Uterus (tissue), 4 donors: ENCODE measurements around the gene LPP. TPM values are rescaled to one million over a fixed set of nuclear protein-coding genes. Genes with fewer than 3 reads are reported as not detected.

Source experiments
- DNase-seq, 2 donors: peaks; one replicate each; pipeline ENCODE4 v3.0.0-alpha.2; 2019 to 2020
- H3K27ac ChIP-seq, 2 donors: fragments of 200-600 bp; sonication (generic); 1 replicate in 1 of 2; 2 replicates in 1 of 2; pipeline ENCODE4 v1.5.1; 2016 to 2018
- H3K27me3 ChIP-seq, 2 donors: fragments of 200-600 bp; sonication (generic); one replicate each; pipeline ENCODE4 v1.5.1; 2018 to 2019; ENCODE audit warnings: control low read depth in 1 of 2
- H3K36me3 ChIP-seq, 2 donors: fragments of 200-600 bp; sonication (generic); one replicate each; pipeline ENCODE4 v1.5.1; 2019; ENCODE audit warnings: control low read depth in 1 of 2
- H3K4me1 ChIP-seq, 2 donors: fragments of 200-600 bp; sonication (generic); one replicate each; pipeline ENCODE4 v1.5.1; 2018 to 2019; ENCODE audit warnings: control low read depth in 1 of 2
- H3K4me3 ChIP-seq, 2 donors: fragments of 200-600 bp; sonication (generic); 1 replicate in 1 of 2; 2 replicates in 1 of 2; pipeline ENCODE4 v1.5.1; 2018 to 2019; ENCODE audit warnings: mild to moderate bottlenecking in 1 of 2
- H3K9me3 ChIP-seq, 2 donors: fragments of 200-600 bp; sonication (generic); one replicate each; pipeline ENCODE4 v1.5.1; 2019; ENCODE audit warnings: control low read depth in 1 of 2
- POLR2A ChIP-seq, 2 donors: fragments of 450-650 bp; IDR thresholded peaks; one replicate each; pipeline ENCODE4 v1.6.1; 2016; ENCODE audit warnings: antibody characterized with exemption in 2 of 2, mild to moderate bottlenecking in 1 of 2, moderate library complexity in 1 of 2
- intact Hi-C: fragments of 100-400 bp; cut with DNase I; formaldehyde crosslinking; loops from one replicate; pipeline ENCODE4 v1.15.1; 2023; ENCODE audit warnings: low total_unique reads
- total RNA-seq, 4 donors: library from RNA; depleted of rRNA in 3 of 4; stranded (reverse); fragments of >200 nt in 3 of 4; gene quantifications; one replicate each; pipeline versions ENCODE4 v1.1.0 to v1.2.4, GENCODE V29; 2014 to 2023
- TF ChIP-seq, protein P1 (sequence below), 4 experiments: fragments of 200-600 bp in 2 of 4; fragments of 450-650 bp in 2 of 4; sonication (generic) in 2 of 4; IDR thresholded peaks; one replicate each; pipeline ENCODE4 v1.5.1; 2016 to 2019; ENCODE audit warnings: antibody characterized with exemption in 4 of 4, mild to moderate bottlenecking in 2 of 4, moderate library complexity in 1 of 4
- donor health status: DM: yes; HTN: yes; CAD: no.

The LPP gene
- total RNA-seq, 4 donors from 2014 or later, result 180 to 1,374 (median 712) TPM

- Histone ChIP-seq H3K4me3 (no peak overlapping the region), H3K4me1 (peaks cover 0 to 5% of the 10 kb centered on the region in 2 donors), H3K27ac (no peak overlapping the region), H3K27me3 (no peaks in the 10 kb centered on the region), H3K36me3 (no peaks in the 10 kb centered on the region), H3K9me3 (no peaks in the 10 kb centered on the region)
- intact Hi-C loops, result no loop called here
- no peak for DNase-seq
- no peak for TF ChIP-seq POLR2A (IDR thresholded peaks at IDR 0.05)
- TF ChIP-seq, protein P1, sequence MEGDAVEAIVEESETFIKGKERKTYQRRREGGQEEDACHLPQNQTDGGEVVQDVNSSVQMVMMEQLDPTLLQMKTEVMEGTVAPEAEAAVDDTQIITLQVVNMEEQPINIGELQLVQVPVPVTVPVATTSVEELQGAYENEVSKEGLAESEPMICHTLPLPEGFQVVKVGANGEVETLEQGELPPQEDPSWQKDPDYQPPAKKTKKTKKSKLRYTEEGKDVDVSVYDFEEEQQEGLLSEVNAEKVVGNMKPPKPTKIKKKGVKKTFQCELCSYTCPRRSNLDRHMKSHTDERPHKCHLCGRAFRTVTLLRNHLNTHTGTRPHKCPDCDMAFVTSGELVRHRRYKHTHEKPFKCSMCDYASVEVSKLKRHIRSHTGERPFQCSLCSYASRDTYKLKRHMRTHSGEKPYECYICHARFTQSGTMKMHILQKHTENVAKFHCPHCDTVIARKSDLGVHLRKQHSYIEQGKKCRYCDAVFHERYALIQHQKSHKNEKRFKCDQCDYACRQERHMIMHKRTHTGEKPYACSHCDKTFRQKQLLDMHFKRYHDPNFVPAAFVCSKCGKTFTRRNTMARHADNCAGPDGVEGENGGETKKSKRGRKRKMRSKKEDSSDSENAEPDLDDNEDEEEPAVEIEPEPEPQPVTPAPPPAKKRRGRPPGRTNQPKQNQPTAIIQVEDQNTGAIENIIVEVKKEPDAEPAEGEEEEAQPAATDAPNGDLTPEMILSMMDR (IDR thresholded peaks at IDR 0.05), result no peak
These were observed 708.1 kb downstream of the LPP start for GRCh38 chr3:188861842-188862744.

- Histone ChIP-seq H3K36me3 (no peaks in the 10 kb centered on the region), H3K4me1 (peaks cover 0 to 5% of the 10 kb centered on the region in 2 donors), H3K27me3 (no peaks in the 10 kb centered on the region), H3K9me3 (no peaks in the 10 kb centered on the region), H3K27ac (peak overlapping the region; percentile 22 to 23), H3K4me3 (no peak overlapping the region)
- TF ChIP-seq, protein P1 (IDR thresholded peaks at IDR 0.05), result no peak
- no peak for TF ChIP-seq POLR2A (IDR thresholded peaks at IDR 0.05)
- intact Hi-C loops, result no loop called here
- no peak for DNase-seq
These were observed 710.0 kb downstream of the LPP start for GRCh38 chr3:188863999-188864406.

GRCh38 chr3:188867691-188868265, 713.8 kb downstream of the LPP start:
- no peaks in the 10 kb centered on the region for H3K4me1 ChIP-seq

DNA sequence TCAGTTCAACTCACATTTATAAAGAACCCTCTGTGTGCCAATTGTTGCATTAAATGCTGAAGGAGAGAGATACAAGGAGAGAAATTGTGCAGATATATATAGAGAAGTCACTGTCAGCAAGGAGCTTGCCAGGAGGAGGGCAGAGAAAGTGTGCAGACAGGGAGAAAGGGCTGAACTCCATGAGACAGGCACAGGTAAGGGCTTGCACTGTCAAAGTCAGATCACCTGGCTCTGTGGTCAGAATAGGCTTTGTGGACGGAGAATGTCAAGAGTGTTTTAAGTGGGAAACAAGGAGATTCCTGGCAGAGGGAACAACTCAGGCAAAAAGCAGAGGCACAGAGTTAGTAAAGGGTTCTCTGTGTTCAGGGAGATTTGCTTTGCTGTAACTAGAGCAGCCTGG, 714.8 kb downstream of the LPP start:
- no peak overlapping the region for H3K27ac ChIP-seq

More at GRCh38 chr3:188867691-188868265, 713.8 kb downstream of the LPP start:
- Histone ChIP-seq H3K36me3 (no peaks in the 10 kb centered on the region), H3K9me3 (no peaks in the 10 kb centered on the region), H3K27me3 (no peaks in the 10 kb centered on the region), H3K27ac (no peak overlapping the region), H3K4me3 (no peak overlapping the region)
- intact Hi-C loops, result no loop called here
- TF ChIP-seq, protein P1 (IDR thresholded peaks at IDR 0.05), result no peak
- no peak for TF ChIP-seq POLR2A (IDR thresholded peaks at IDR 0.05)
- DNase-seq, result no peak

More for the DNA sequence above, 714.8 kb downstream of the LPP start:
- Histone ChIP-seq H3K4me3 (no peak overlapping the region), H3K4me1 (no peaks in the 10 kb centered on the region), H3K36me3 (no peaks in the 10 kb centered on the region), H3K9me3 (no peaks in the 10 kb centered on the region), H3K27me3 (no peaks in the 10 kb centered on the region)
- DNase-seq, result no peak
- intact Hi-C loops, result no loop called here
- TF ChIP-seq, protein P1 (IDR thresholded peaks at IDR 0.05), result no peak
- no peak for TF ChIP-seq POLR2A (IDR thresholded peaks at IDR 0.05)
